Colonic mucosa (tissue), 4 donors: ENCODE results near the gene C1QTNF9. TPM values are rescaled to one million over a fixed set of nuclear protein-coding genes. Genes with fewer than 3 reads are reported as not detected.
"Not testable (repeated sequence)": the region's sequence is repeated elsewhere in the genome, so short reads cannot be mapped to it uniquely, and the experiment has no call there.

Source experiments
- DNase-seq: peaks from one replicate; pipeline ENCODE4 v3.0.0-alpha.2; 2020
- H3K27ac ChIP-seq: fragments of 200-600 bp; one replicate; pipeline ENCODE4 v1.8.0; 2021
- H3K27me3 ChIP-seq: fragments of 200-600 bp; one replicate; pipeline ENCODE4 v1.8.0; 2021
- H3K36me3 ChIP-seq: fragments of 200-600 bp; one replicate; pipeline ENCODE4 v1.8.0; 2021
- H3K4me1 ChIP-seq: fragments of 200-600 bp; one replicate; pipeline ENCODE4 v1.8.0; 2021; ENCODE audit warnings: mild to moderate bottlenecking
- H3K4me3 ChIP-seq: fragments of 200-600 bp; one replicate; pipeline ENCODE4 v1.8.0; 2021
- H3K9ac ChIP-seq, 2 donors: one replicate each; pipeline ENCODE4 v1.7.0; 2013; ENCODE audit warnings: control low read depth in 2 of 2, low read depth in 2 of 2, low read length in 2 of 2
- H3K9me3 ChIP-seq: fragments of 200-600 bp; one replicate; pipeline ENCODE4 v1.8.0; 2021
- CTCF ChIP-seq: fragments of 200-600 bp; IDR thresholded peaks from one replicate; pipeline ENCODE4 v1.8.0; 2022; ENCODE audit warnings: antibody characterized with exemption, mild to moderate bottlenecking
- intact Hi-C: fragments of 100-400 bp; cut with DNase I; formaldehyde crosslinking; loops from one replicate; pipeline ENCODE4 v1.14.1; 2022
- total RNA-seq, 2 donors: library from RNA; stranded (reverse); fragmentation: NEBNext Ultra II Directional in 1 of 2; extraction: Animal tissue kit (Norgen Biotek cat#: 25700) in 1 of 2; gene quantifications; one replicate each; pipeline ENCODE4 v1.2.1, GENCODE V29; 2021
- donor health status: healthy.
- donor health status: DM: no; HTN: no; CAD: no.
- donor health status: DM: no; HTN: no; CAD: no.

The C1QTNF9 gene
- total RNA-seq, 2 donors from 2014 or later: 0.19 TPM; not detected in 1

GRCh38 chr13:24323036-24323738, 13.8 kb downstream of the C1QTNF9 start:
- peak; percentile 39 for DNase-seq
- TF ChIP-seq CTCF: no peak
- intact Hi-C loops: no loop called here
- no peaks in the 10 kb centered on the region for H3K9me3 ChIP-seq
- H3K27ac ChIP-seq: peak overlapping the region; percentile 11
- H3K9ac ChIP-seq: no peak overlapping the region
- H3K4me3 ChIP-seq: no peak overlapping the region
- H3K4me1 ChIP-seq: no peaks in the 10 kb centered on the region
- H3K27me3 ChIP-seq: no peaks in the 10 kb centered on the region
- no peaks in the 10 kb centered on the region for H3K36me3 ChIP-seq

DNA sequence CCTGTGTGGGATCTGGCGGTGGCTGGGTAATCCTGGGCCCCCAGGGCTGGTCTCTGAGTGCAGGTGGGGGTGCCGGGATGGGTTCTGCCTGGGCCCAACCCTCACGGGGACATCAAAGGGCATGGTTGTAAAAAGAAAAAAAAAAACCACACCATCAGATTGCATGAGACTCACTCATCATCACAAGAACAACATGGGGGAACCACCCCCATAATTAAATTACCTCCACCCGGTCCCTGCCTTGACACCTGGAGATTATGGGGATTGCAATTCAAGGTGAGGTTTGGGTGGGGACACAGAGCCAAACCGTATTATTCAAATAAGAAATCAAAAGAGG, 14.3 kb downstream of the C1QTNF9 start:
- no peak for TF ChIP-seq CTCF
- Histone ChIP-seq H3K9ac (no peak overlapping the region), H3K27me3 (no peaks in the 10 kb centered on the region), H3K36me3 (no peaks in the 10 kb centered on the region), H3K4me1 (no peaks in the 10 kb centered on the region), H3K4me3 (no peak overlapping the region), H3K27ac (peak overlapping the region; percentile 11), H3K9me3 (no peaks in the 10 kb centered on the region)
- intact Hi-C loops: no loop called here
- peak; percentile 33 for DNase-seq

DNA sequence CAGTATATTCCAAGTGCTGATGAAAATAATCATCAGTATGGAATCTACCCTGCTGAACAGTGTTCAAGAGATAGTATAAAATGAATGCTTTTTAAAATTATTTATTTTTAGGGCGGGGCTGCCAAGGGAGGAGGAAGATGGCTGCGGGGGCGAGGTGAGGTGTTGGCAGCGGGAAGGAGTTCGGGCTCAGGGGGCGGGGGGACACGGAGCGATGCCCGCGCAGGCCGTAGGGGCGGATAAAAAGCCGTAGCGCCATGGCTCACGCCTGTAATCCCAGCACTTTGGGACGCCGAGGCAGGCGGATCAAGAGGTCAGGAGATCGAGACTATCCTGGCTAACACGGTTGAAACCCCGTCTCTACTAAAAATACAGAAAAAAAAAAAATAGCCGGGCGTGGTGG, 18.2 kb downstream of the C1QTNF9 start:
- H3K27ac ChIP-seq, H3K27me3 ChIP-seq, H3K36me3 ChIP-seq, H3K4me1 ChIP-seq, H3K9me3 ChIP-seq, intact Hi-C loops, H3K9ac ChIP-seq, DNase-seq: not testable (repeated sequence)
- H3K4me3 ChIP-seq: peak overlapping the region; percentile 3

GRCh38 chr13:24328145-24328544, 18.8 kb downstream of the C1QTNF9 start:
- H3K27me3 ChIP-seq: no peaks in the 10 kb centered on the region
- no peak overlapping the region for H3K27ac ChIP-seq
- peak overlapping the region; percentile 3 for H3K4me3 ChIP-seq
- no peaks in the 10 kb centered on the region for H3K4me1 ChIP-seq
- no peak for TF ChIP-seq CTCF
- no peak overlapping the region for H3K9ac ChIP-seq
- no peak for DNase-seq
- no peaks in the 10 kb centered on the region for H3K9me3 ChIP-seq
- intact Hi-C loops: no loop called here
- no peaks in the 10 kb centered on the region for H3K36me3 ChIP-seq

DNA sequence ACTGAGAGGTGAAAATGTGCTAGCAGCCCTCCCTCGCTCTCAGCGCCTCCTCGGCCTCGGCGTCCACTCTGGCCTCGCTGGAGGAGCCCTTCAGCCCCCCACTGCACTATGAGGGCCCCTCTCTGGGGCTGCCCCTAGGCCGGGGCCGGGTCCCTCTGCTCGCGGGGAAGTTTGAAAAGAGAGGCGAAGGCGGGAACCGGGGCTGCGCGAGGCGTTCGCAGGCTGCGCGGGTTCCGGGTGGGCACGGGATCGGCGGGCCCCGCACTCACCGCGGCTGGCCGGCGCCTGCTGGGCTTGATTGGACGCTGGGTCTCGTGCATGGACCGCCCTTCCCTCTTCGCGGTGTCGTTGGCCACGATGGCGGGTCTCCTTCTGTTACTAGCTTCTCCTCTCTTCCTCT, 29.3 kb downstream of the C1QTNF9 start:
- Histone ChIP-seq H3K4me1 (no peaks in the 10 kb centered on the region), H3K4me3 (no peak overlapping the region), H3K9me3 (no peaks in the 10 kb centered on the region), H3K9ac (no peak overlapping the region), H3K27me3 (no peaks in the 10 kb centered on the region), H3K36me3 (no peaks in the 10 kb centered on the region), H3K27ac (no peak overlapping the region)
- intact Hi-C loops: no loop called here
- no peak for DNase-seq
- no peak for TF ChIP-seq CTCF

DNA sequence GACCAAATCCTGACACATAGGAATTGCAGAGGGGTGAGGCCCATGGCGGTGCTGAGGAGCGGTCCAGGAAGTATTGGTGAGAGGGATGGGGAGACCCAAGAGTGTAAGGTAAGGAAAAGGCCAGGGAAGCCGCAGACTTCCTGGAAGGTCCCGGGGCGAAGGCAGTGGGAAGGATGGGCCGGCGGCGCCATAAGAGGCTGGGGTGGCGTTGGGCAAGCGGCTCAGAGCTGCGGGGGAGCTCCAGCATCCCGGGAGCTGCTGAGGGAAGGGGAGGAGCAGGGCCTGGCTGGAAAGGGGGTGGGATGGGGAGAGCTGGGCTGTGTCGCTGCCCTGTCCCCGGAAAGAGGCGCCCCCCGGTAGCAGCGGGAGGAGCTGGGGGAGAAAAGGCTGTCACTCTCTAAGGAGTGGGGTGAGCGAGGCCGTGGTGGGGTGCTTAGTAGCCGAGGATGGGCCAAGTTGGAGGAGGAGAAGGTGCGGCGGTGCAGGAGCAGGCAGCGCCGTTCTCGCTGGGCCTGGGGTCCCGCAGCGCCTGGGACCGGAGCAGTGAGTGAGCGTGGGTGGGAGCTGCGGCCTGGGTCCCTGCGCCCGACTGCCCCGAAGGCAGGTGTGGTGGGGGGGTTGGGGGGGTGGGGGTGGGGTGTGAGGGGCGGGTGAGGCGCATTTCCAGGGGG, 30.7 kb downstream of the C1QTNF9 start:
- no peak for DNase-seq
- TF ChIP-seq CTCF: no peak
- H3K9ac ChIP-seq: no peak overlapping the region
- H3K4me3 ChIP-seq: no peak overlapping the region
- H3K4me1 ChIP-seq: no peaks in the 10 kb centered on the region
- no peaks in the 10 kb centered on the region for H3K36me3 ChIP-seq
- H3K27ac ChIP-seq: no peak overlapping the region
- no peaks in the 10 kb centered on the region for H3K9me3 ChIP-seq
- intact Hi-C loops: no loop called here
- no peaks in the 10 kb centered on the region for H3K27me3 ChIP-seq
